Activated B cell treated with CpG ODN at 0.5 μM for 24 hours (primary cell): Measurements from ENCODE around the gene SEPTIN6. TPM values are rescaled to one million over a fixed set of nuclear protein-coding genes. Genes with fewer than 3 reads are reported as not detected.
"Not testable (repeated sequence)": the region's sequence is repeated elsewhere in the genome, so short reads cannot be mapped to it uniquely, and the experiment has no call there.

ENCODE experiments used
- ATAC-seq: fragments of 200-7000 bp; cut with Tn5 transposase; one replicate; pipeline ENCODE4 v1.10.0; 2021; ENCODE audit warnings: low read depth, mild to moderate bottlenecking, moderate library complexity
- CTCF ChIA-PET: fragments of 350-600 bp; sonication (Branson Sonifier 250); formaldehyde crosslinking; loops from one replicate; lab custom pipeline; 2021; ENCODE audit warnings: antibody characterized with exemption; lab: Charles Lee
- POLR2A ChIA-PET: fragments of 350-600 bp; sonication (Branson Sonifier 250); formaldehyde crosslinking; loops from one replicate; lab custom pipeline; 2021; ENCODE audit warnings: antibody characterized with exemption; lab: Charles Lee
- DNase-seq: peaks from one replicate; pipeline ENCODE4 v3.0.0; 2022
- H3K27ac Mint-ChIP-seq: one replicate; pipeline ENCODE4 v1.8.0; 2020; ENCODE audit warnings: mixed read lengths
- H3K27me3 Mint-ChIP-seq: one replicate; pipeline ENCODE4 v1.8.0; 2021; ENCODE audit warnings: mixed read lengths
- H3K36me3 Mint-ChIP-seq: one replicate; pipeline ENCODE4 v1.8.0; 2021; ENCODE audit warnings: low read depth, mixed read lengths
- H3K4me1 Mint-ChIP-seq: one replicate; pipeline ENCODE4 v1.8.0; 2021; ENCODE audit warnings: mixed read lengths
- H3K4me3 Mint-ChIP-seq: one replicate; pipeline ENCODE4 v1.8.0; 2020; ENCODE audit warnings: mild to moderate bottlenecking, mixed read lengths
- H3K9me3 Mint-ChIP-seq: one replicate; pipeline ENCODE4 v1.8.0; 2020; ENCODE audit warnings: mixed read lengths
- CTCF ChIP-seq: fragments of 200-600 bp; IDR thresholded peaks from one replicate; pipeline ENCODE4 v1.8.0; 2022; ENCODE audit warnings: antibody characterized with exemption, mild to moderate bottlenecking
- intact Hi-C: fragments of 100-400 bp; cut with micrococcal nuclease; formaldehyde crosslinking; loops from one replicate; pipeline ENCODE4 v1.15.1; 2024
- total RNA-seq: library from RNA; stranded (reverse); gene quantifications from 2 replicates; pipeline ENCODE4 v1.2.3, GENCODE V29; 2022

The SEPTIN6 gene
- total RNA-seq, 1 donor from 2014 or later, result 330 TPM

GRCh38 chrX:119687661-119688413 lies 5.1 kb downstream of the SEPTIN6 start:
- peaks cover 78% of the 10 kb centered on the region for H3K4me1 Mint-ChIP-seq
- H3K4me3 Mint-ChIP-seq, result peak overlapping the region; percentile 41
- ChIA-PET CTCF (no interaction called here), POLR2A (interaction anchor here (0.7 to 6.9 kb wide), 7 partner anchors 8 to 104 kb away, joined by 3 to 53 read pairs (median 7); no protein-coding TSS in a partner anchor)
- no peak for TF ChIP-seq CTCF
- DNase-seq (no peak), ATAC-seq (no peak)
- intact Hi-C loops, result loop anchor here (2.0 to 5.0 kb wide), 2 partner anchors 51 to 184 kb away; partner anchors contain the start of genes NDUFA1 and RNF113A
- no peaks in the 10 kb centered on the region for H3K27me3 Mint-ChIP-seq
- H3K27ac Mint-ChIP-seq, result peak overlapping the region; percentile 99
- H3K9me3 Mint-ChIP-seq, result no peaks in the 10 kb centered on the region
- H3K36me3 Mint-ChIP-seq, result peaks cover 16% of the 10 kb centered on the region

GRCh38 chrX:119686087-119686691 lies 6.8 kb downstream of the SEPTIN6 start:
- no peaks in the 10 kb centered on the region for H3K9me3 Mint-ChIP-seq
- ATAC-seq (peak; percentile 69), DNase-seq (peak; percentile 47)
- ChIA-PET CTCF (interaction anchor here (0.9 to 1.0 kb wide), 2 partner anchors 20 to 70 kb away, joined by 3 read pairs; no protein-coding TSS in a partner anchor), POLR2A (interaction anchor here (0.7 to 5.4 kb wide), 15 partner anchors 8 to 112 kb away, joined by 3 to 57 read pairs (median 8); partner anchors contain the start of genes NKRF, SEPTIN6 and SOWAHD)
- peaks cover 90% of the 10 kb centered on the region for H3K4me1 Mint-ChIP-seq
- intact Hi-C loops, result loop anchor here (1.0 to 5.0 kb wide), 3 partner anchors 8 to 186 kb away; partner anchors contain the start of genes NDUFA1 and RNF113A
- H3K27ac Mint-ChIP-seq, result peak overlapping the region; percentile 99
- no peaks in the 10 kb centered on the region for H3K27me3 Mint-ChIP-seq
- no peak for TF ChIP-seq CTCF
- peak overlapping the region; percentile 83 for H3K4me3 Mint-ChIP-seq
- peaks cover 12% of the 10 kb centered on the region for H3K36me3 Mint-ChIP-seq

GRCh38 chrX:119685225-119686066 lies 7.5 kb downstream of the SEPTIN6 start:
- peak; percentile 65 for ATAC-seq
- H3K27me3 Mint-ChIP-seq, result no peaks in the 10 kb centered on the region
- H3K4me3 Mint-ChIP-seq, result peak overlapping the region; percentile 83
- CTCF ChIA-PET, result interaction anchor here (0.9 to 1.0 kb wide), 2 partner anchors 20 to 69 kb away, joined by 3 read pairs; no protein-coding TSS in a partner anchor
- peak overlapping the region; percentile 99 for H3K27ac Mint-ChIP-seq
- TF ChIP-seq CTCF, result no peak
- intact Hi-C loops, result loop anchor here (1.0 to 5.0 kb wide), 6 partner anchors 7 to 187 kb away; partner anchors contain the start of genes NDUFA1, RNF113A and SEPTIN6
- H3K9me3 Mint-ChIP-seq, result no peaks in the 10 kb centered on the region
- DNase-seq, result no peak
- POLR2A ChIA-PET, result interaction anchor here (0.7 to 5.4 kb wide), 18 partner anchors 8 to 111 kb away, joined by 3 to 57 read pairs (median 8); partner anchors contain the start of genes NKRF, RPL39, SEPTIN6 and SOWAHD
- H3K36me3 Mint-ChIP-seq, result peaks cover 12% of the 10 kb centered on the region
- H3K4me1 Mint-ChIP-seq, result peaks cover 89% of the 10 kb centered on the region

GRCh38 chrX:119684916-119685224 lies 8.1 kb downstream of the SEPTIN6 start:
- POLR2A ChIA-PET, result interaction anchor here (0.8 to 5.4 kb wide), 15 partner anchors 9 to 111 kb away, joined by 3 to 57 read pairs (median 8); partner anchors contain the start of genes NKRF, SEPTIN6 and SOWAHD
- peaks cover 8% of the 10 kb centered on the region for H3K36me3 Mint-ChIP-seq
- peaks cover 87% of the 10 kb centered on the region for H3K4me1 Mint-ChIP-seq
- H3K27ac Mint-ChIP-seq, result peak overlapping the region; percentile 99
- TF ChIP-seq CTCF, result no peak
- intact Hi-C loops, result loop anchor here (1.0 to 5.0 kb wide), 4 partner anchors 8 to 187 kb away; partner anchors contain the start of genes NDUFA1, RNF113A and SEPTIN6
- DNase-seq, result no peak
- CTCF ChIA-PET, result no interaction called here
- no peaks in the 10 kb centered on the region for H3K9me3 Mint-ChIP-seq
- ATAC-seq, result no peak
- H3K27me3 Mint-ChIP-seq, result no peaks in the 10 kb centered on the region
- peak overlapping the region; percentile 83 for H3K4me3 Mint-ChIP-seq

GRCh38 chrX:119684312-119684711 lies 8.7 kb downstream of the SEPTIN6 start:
- H3K36me3 Mint-ChIP-seq, H3K9me3 Mint-ChIP-seq, H3K27me3 Mint-ChIP-seq, ATAC-seq, DNase-seq, CTCF ChIA-PET: not testable (repeated sequence)
- peak overlapping the region; percentile 83 for H3K4me3 Mint-ChIP-seq
- POLR2A ChIA-PET, result interaction anchor here (0.7 to 5.4 kb wide), 6 partner anchors 9 to 186 kb away, joined by 5 to 57 read pairs (median 10); partner anchors contain the start of gene SEPTIN6
- H3K27ac Mint-ChIP-seq, result peak overlapping the region; percentile 99
- H3K4me1 Mint-ChIP-seq, result peaks cover 85% of the 10 kb centered on the region
- intact Hi-C loops, result loop anchor here (2.0 kb wide), 2 partner anchors 20 to 66 kb away; no protein-coding TSS in a partner anchor
